GM12874 (cell line): ENCODE measurements around the gene QSER1.

Experiments
- TF ChIP-seq, protein P1 (sequence below): IDR thresholded peaks from 2 replicates; pipeline ENCODE4 v1.5.1; 2011; ENCODE audit warnings: low read depth, mild to moderate bottlenecking, control low read depth, low read length, moderate library complexity; ENCODE audit not compliant: insufficient read depth

Gene QSER1

GRCh38 chr11:32991427-32991826 is 98.8 kb downstream of the QSER1 start:
- TF ChIP-seq, protein P1, sequence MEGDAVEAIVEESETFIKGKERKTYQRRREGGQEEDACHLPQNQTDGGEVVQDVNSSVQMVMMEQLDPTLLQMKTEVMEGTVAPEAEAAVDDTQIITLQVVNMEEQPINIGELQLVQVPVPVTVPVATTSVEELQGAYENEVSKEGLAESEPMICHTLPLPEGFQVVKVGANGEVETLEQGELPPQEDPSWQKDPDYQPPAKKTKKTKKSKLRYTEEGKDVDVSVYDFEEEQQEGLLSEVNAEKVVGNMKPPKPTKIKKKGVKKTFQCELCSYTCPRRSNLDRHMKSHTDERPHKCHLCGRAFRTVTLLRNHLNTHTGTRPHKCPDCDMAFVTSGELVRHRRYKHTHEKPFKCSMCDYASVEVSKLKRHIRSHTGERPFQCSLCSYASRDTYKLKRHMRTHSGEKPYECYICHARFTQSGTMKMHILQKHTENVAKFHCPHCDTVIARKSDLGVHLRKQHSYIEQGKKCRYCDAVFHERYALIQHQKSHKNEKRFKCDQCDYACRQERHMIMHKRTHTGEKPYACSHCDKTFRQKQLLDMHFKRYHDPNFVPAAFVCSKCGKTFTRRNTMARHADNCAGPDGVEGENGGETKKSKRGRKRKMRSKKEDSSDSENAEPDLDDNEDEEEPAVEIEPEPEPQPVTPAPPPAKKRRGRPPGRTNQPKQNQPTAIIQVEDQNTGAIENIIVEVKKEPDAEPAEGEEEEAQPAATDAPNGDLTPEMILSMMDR: no peak

DNA sequence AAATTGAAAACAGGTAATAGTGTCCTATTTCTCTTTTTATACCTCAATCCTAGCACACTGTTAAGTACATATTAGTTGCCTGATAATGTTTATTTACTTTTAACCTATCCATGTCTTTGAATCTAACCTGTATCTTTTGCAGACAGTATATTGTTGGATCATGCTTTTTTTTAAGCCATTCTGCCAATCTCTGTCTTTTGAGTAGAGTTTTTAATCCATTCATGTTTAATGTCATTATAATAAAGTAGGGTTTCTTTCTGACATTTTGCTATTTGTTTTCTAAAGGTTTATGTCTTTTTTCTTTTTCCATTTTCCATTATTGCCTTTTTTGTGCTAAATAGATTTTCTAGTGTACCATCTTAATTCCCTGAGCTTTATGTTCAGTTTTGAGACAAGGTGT is 99.3 kb downstream of the QSER1 start:
- TF ChIP-seq, protein P1: no peak

DNA sequence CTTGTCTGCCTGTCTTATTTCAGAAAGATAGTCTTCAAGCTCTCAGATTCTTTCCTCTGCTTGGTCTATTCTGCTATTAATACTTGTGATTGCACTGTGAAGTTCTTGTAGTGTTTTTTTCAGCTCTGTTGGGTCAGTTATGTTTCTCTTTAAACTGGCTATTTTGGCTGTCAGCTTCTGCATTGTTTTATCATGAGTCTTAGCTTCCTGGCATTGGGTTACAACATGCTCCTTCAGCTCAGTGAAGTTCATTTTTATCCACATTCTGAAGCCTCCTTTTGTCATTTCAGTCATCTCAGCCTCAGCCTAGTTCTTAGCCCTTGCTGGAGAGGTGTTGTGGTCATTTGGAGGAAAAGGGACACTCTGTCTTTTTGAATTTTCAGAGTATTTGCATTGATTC is 107.6 kb downstream of the QSER1 start:
- TF ChIP-seq, protein P1: no peak

GRCh38 chr11:33001281-33001680 is 108.7 kb downstream of the QSER1 start:
- TF ChIP-seq, protein P1: no peak

- TF ChIP-seq, protein P1: no peak
These were observed 109.3 kb downstream of the QSER1 start for GRCh38 chr11:33001751-33002542.

GRCh38 chr11:33005175-33005574 is 112.6 kb downstream of the QSER1 start:
- TF ChIP-seq, protein P1: no peak

- TF ChIP-seq, protein P1: no peak
These were observed 113.4 kb downstream of the QSER1 start for GRCh38 chr11:33006010-33006409.
